ENCODE results near the gene PRKN. TPM values are rescaled to one million over a fixed set of nuclear protein-coding genes. Genes with fewer than 3 reads are reported as not detected.

The PRKN gene
- total RNA-seq, 2 donors from 2014 or later = 6.7 to 8.2 TPM

- intact Hi-C loops (cut with DNase I) = no loop called here
These were observed 1320.5 kb downstream of the PRKN start for GRCh38 chr6:161407115-161407514.

DNA sequence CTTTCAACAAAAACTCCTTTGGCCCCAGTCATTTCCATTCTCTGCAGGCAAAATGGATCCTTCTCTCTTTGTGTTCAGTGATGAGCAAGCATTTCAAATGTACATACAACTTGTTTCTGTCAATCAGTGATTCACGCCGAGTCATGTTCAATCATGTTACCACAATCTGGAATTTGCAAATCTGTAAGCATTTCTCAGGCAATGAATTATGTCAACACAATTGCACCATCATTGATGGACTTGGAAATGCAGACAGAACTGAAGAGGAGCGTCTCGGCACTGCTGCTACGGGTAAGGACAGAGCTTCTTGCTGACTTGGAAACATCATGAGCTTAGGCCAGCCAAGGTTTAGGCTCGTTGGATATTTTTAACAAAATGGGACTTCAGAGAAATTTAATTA lies 1320.9 kb downstream of the PRKN start:
- Histone ChIP-seq H3K27me3 (no peaks in the 10 kb centered on the region), H3K36me3 (replicated peaks in 1 of 2; ENCODE audit: insufficient read depth in 1 of 2, low read depth in 2 of 2) (no peaks in the 10 kb centered on the region), H3K4me3 (no peak overlapping the region), H3K27ac (no peak overlapping the region), H3K9me3 (no peaks in the 10 kb centered on the region), H3K4me1 (no peaks in the 10 kb centered on the region)
- WGBS, 2 donors = 92% methylated on average over 6 of the region's 6 CpGs
- ATAC-seq (no peak), DNase-seq (no peak)
- no peak for TF ChIP-seq POLR2A (IDR thresholded peaks at IDR 0.05)
- TF ChIP-seq, protein P1, sequence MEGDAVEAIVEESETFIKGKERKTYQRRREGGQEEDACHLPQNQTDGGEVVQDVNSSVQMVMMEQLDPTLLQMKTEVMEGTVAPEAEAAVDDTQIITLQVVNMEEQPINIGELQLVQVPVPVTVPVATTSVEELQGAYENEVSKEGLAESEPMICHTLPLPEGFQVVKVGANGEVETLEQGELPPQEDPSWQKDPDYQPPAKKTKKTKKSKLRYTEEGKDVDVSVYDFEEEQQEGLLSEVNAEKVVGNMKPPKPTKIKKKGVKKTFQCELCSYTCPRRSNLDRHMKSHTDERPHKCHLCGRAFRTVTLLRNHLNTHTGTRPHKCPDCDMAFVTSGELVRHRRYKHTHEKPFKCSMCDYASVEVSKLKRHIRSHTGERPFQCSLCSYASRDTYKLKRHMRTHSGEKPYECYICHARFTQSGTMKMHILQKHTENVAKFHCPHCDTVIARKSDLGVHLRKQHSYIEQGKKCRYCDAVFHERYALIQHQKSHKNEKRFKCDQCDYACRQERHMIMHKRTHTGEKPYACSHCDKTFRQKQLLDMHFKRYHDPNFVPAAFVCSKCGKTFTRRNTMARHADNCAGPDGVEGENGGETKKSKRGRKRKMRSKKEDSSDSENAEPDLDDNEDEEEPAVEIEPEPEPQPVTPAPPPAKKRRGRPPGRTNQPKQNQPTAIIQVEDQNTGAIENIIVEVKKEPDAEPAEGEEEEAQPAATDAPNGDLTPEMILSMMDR (IDR thresholded peaks at IDR 0.05) = no peak
- intact Hi-C loops (cut with DNase I) = no loop called here

More at GRCh38 chr6:161407115-161407514, 1320.5 kb downstream of the PRKN start:
- no peak for TF ChIP-seq POLR2A (IDR thresholded peaks at IDR 0.05)
- TF ChIP-seq, protein P1 (IDR thresholded peaks at IDR 0.05) = no peak
- Histone ChIP-seq H3K9me3 (no peaks in the 10 kb centered on the region), H3K27ac (no peak overlapping the region), H3K36me3 (replicated peaks in 1 of 2; ENCODE audit: insufficient read depth in 1 of 2, low read depth in 2 of 2) (no peaks in the 10 kb centered on the region), H3K27me3 (no peaks in the 10 kb centered on the region), H3K4me1 (no peaks in the 10 kb centered on the region), H3K4me3 (no peak overlapping the region)
- DNase-seq = no peak
- ATAC-seq = no peak
- WGBS, 2 donors = 39 to 52% methylated on average over 2 of the region's 2 CpGs

DNA sequence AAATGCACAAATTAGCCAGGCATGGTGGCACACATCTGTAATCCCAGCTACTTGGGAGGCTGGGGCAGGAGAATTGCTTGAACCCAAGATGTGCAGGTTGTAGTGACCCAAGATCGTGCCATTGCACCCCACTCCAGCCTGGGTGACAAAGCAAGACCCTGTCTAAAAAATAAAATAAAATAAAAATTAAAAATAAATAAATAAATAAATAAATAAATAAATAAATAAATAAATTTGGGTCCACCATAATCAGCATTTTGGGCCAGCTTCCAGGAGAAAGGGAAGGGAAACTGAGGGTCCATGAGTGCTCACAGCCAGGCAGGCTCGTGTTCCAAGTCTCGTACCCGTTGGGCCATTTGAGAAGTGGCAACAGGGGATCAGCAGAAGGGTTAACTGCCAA lies 1322.1 kb downstream of the PRKN start:
- intact Hi-C loops (cut with DNase I) = no loop called here

DNA sequence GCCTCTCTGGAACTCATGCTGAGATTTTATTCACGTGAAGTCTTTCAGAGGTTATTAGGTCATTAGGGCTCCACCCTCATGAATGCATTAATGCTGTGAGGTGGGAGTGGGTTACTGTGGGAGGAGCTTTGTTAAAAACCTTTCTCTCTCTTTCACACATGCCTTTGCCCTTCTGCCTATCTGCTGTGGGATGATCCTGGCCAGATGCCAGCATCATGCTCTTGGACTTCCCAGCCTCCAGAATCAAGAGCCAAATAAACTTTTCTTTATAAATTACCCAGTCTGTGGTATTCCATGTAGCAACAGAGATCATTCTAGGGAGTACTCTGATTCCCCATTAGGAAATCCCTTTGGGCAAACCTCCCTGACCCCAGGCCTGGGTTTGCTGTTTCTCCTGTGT lies 1323.8 kb downstream of the PRKN start:
- Histone ChIP-seq H3K4me1 (peaks cover 7% of the 10 kb centered on the region), H3K9me3 (no peaks in the 10 kb centered on the region), H3K4me3 (no peak overlapping the region), H3K27me3 (no peaks in the 10 kb centered on the region), H3K27ac (no peak overlapping the region), H3K36me3 (replicated peaks in 1 of 2; ENCODE audit: insufficient read depth in 1 of 2, low read depth in 2 of 2) (no peaks in the 10 kb centered on the region)
- no peak for ATAC-seq
- no peak for TF ChIP-seq POLR2A (IDR thresholded peaks at IDR 0.05)
- TF ChIP-seq, protein P1 (IDR thresholded peaks at IDR 0.05) = no peak
- intact Hi-C loops (cut with DNase I) = no loop called here
- WGBS, 2 donors = 64 to 82% methylated on average over 1 of the region's 1 CpG
- no peak for DNase-seq

More for the DNA sequence above, 1322.1 kb downstream of the PRKN start:
- Histone ChIP-seq H3K4me3 (no peak overlapping the region), H3K36me3 (replicated peaks in 1 of 2; ENCODE audit: insufficient read depth in 1 of 2, low read depth in 2 of 2) (no peaks in the 10 kb centered on the region), H3K27ac (no peak overlapping the region), H3K27me3 (no peaks in the 10 kb centered on the region), H3K4me1 (peaks cover 5% of the 10 kb centered on the region), H3K9me3 (no peaks in the 10 kb centered on the region)
- ATAC-seq = no peak
- WGBS, 2 donors = 90 to 95% methylated on average over 4 of the region's 4 CpGs
- TF ChIP-seq POLR2A (IDR thresholded peaks at IDR 0.05) = no peak
- TF ChIP-seq, protein P1 (IDR thresholded peaks at IDR 0.05) = no peak
- no peak for DNase-seq

DNA sequence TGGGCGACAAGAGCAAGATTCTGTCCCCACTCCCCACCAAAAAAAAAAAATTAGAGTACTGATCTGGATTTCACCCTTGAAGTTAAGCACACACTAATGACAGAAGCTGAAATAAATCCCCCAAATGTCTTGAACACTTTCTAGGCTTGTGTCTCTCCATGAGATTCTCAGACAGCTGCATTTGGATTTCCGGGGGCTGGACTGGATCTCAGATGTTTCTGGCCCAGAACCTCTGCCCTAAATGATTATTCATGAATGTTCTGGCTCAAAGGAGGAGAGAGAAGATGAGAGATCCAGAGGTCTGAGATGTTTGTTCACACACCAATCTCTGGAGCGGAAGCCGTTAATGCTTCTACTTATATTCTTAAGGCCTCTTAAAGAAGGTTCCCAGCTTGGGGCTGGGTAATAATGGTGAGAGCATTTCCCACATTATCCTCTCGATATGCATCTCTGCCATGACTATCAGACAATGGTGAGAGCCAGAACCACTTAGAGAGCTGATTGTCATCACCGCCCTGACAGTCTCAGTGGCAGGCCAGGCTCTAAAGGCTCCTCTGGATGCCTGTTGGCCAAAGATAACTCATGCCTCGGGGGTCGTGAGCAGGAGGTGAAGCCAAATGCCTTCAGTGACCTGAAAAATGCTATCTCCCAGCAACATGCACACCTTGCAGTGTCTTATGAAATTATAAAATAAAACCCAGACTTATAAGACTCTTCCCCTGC lies 1325.8 kb downstream of the PRKN start:
- no peaks in the 10 kb centered on the region for H3K36me3 ChIP-seq (replicated peaks in 1 of 2; ENCODE audit: insufficient read depth in 1 of 2, low read depth in 2 of 2)
- no peak for ATAC-seq
- TF ChIP-seq, protein P1 (IDR thresholded peaks at IDR 0.05) = no peak
- TF ChIP-seq POLR2A (IDR thresholded peaks at IDR 0.05) = no peak
- intact Hi-C loops (cut with DNase I) = no loop called here
- WGBS, 2 donors = 90 to 93% methylated on average over 8 of the region's 8 CpGs
- H3K27ac ChIP-seq = no peak overlapping the region
- no peaks in the 10 kb centered on the region for H3K9me3 ChIP-seq
- H3K4me1 ChIP-seq = peaks cover 7% of the 10 kb centered on the region
- H3K4me3 ChIP-seq = no peak overlapping the region
- no peaks in the 10 kb centered on the region for H3K27me3 ChIP-seq
- no peak for DNase-seq
